ENCODE measurements around the gene SNX18. TPM values are rescaled to one million over a fixed set of nuclear protein-coding genes. Genes with fewer than 3 reads are reported as not detected.

Gene SNX18
- total RNA-seq, 2 experiments from 2014 or later = 3.9 to 4.4 TPM

GRCh38 chr5:54547711-54548250 is 30.2 kb downstream of the SNX18 start:
- peaks cover 10% of the 10 kb centered on the region for H3K36me3 Mint-ChIP-seq (ENCODE audit: low read depth)
- H3K27me3 Mint-ChIP-seq (ENCODE audit: low read depth) = no peaks in the 10 kb centered on the region
- H3K4me1 Mint-ChIP-seq (ENCODE audit: low read depth) = no peaks in the 10 kb centered on the region
- intact Hi-C loops (cut with micrococcal nuclease) = no loop called here
- H3K27ac Mint-ChIP-seq = no peak overlapping the region
- CTCF ChIA-PET = interaction anchor here (0.5 to 0.6 kb wide), 2 partner anchors 143 to 211 kb away, joined by 3 to 5 read pairs; no protein-coding TSS in a partner anchor
- DNase-seq = no peak
- no peaks in the 10 kb centered on the region for H3K9me3 Mint-ChIP-seq
- H3K4me3 Mint-ChIP-seq = no peak overlapping the region

- peaks cover 7% of the 10 kb centered on the region for H3K36me3 Mint-ChIP-seq (ENCODE audit: low read depth)
- CTCF ChIA-PET = no interaction called here
- H3K9me3 Mint-ChIP-seq = no peaks in the 10 kb centered on the region
- DNase-seq = no peak
- H3K4me3 Mint-ChIP-seq = no peak overlapping the region
- H3K4me1 Mint-ChIP-seq (ENCODE audit: low read depth) = no peaks in the 10 kb centered on the region
- intact Hi-C loops (cut with micrococcal nuclease) = no loop called here
- no peak overlapping the region for H3K27ac Mint-ChIP-seq
- no peaks in the 10 kb centered on the region for H3K27me3 Mint-ChIP-seq (ENCODE audit: low read depth)
Measured at GRCh38 chr5:54548565-54548964, 31.0 kb downstream of the SNX18 start.

GRCh38 chr5:54551292-54551691 is 33.7 kb downstream of the SNX18 start:
- Mint-ChIP-seq H3K27me3 (ENCODE audit: low read depth) (no peaks in the 10 kb centered on the region), H3K36me3 (ENCODE audit: low read depth) (peaks cover 4% of the 10 kb centered on the region), H3K4me3 (no peak overlapping the region), H3K27ac (no peak overlapping the region), H3K4me1 (ENCODE audit: low read depth) (no peaks in the 10 kb centered on the region), H3K9me3 (no peaks in the 10 kb centered on the region)
- CTCF ChIA-PET = no interaction called here
- no peak for DNase-seq
- intact Hi-C loops (cut with micrococcal nuclease) = no loop called here

- Mint-ChIP-seq H3K27ac (no peak overlapping the region), H3K4me1 (ENCODE audit: low read depth) (no peaks in the 10 kb centered on the region), H3K27me3 (ENCODE audit: low read depth) (no peaks in the 10 kb centered on the region), H3K4me3 (no peak overlapping the region), H3K9me3 (no peaks in the 10 kb centered on the region), H3K36me3 (ENCODE audit: low read depth) (peaks cover 4% of the 10 kb centered on the region)
- CTCF ChIA-PET = no interaction called here
- no peak for DNase-seq
- intact Hi-C loops (cut with micrococcal nuclease) = no loop called here
Measured at GRCh38 chr5:54551926-54552325, 34.4 kb downstream of the SNX18 start.

GRCh38 chr5:54552446-54552845 is 34.9 kb downstream of the SNX18 start:
- no peak for DNase-seq
- H3K4me3 Mint-ChIP-seq = no peak overlapping the region
- H3K4me1 Mint-ChIP-seq (ENCODE audit: low read depth) = no peaks in the 10 kb centered on the region
- no peaks in the 10 kb centered on the region for H3K27me3 Mint-ChIP-seq (ENCODE audit: low read depth)
- no peaks in the 10 kb centered on the region for H3K9me3 Mint-ChIP-seq
- no peak overlapping the region for H3K27ac Mint-ChIP-seq
- H3K36me3 Mint-ChIP-seq (ENCODE audit: low read depth) = peaks cover 4% of the 10 kb centered on the region
- CTCF ChIA-PET = no interaction called here
- intact Hi-C loops (cut with micrococcal nuclease) = no loop called here

GRCh38 chr5:54553659-54554207 is 36.2 kb downstream of the SNX18 start:
- DNase-seq = no peak
- Mint-ChIP-seq H3K27me3 (ENCODE audit: low read depth) (no peaks in the 10 kb centered on the region), H3K27ac (no peak overlapping the region), H3K4me1 (ENCODE audit: low read depth) (no peaks in the 10 kb centered on the region), H3K4me3 (no peak overlapping the region), H3K9me3 (no peaks in the 10 kb centered on the region), H3K36me3 (ENCODE audit: low read depth) (peaks cover 4% of the 10 kb centered on the region)
- intact Hi-C loops (cut with micrococcal nuclease) = no loop called here
- CTCF ChIA-PET = no interaction called here

- Mint-ChIP-seq H3K36me3 (ENCODE audit: low read depth) (no peaks in the 10 kb centered on the region), H3K9me3 (peaks cover 4% of the 10 kb centered on the region), H3K27me3 (ENCODE audit: low read depth) (no peaks in the 10 kb centered on the region), H3K27ac (no peak overlapping the region), H3K4me3 (no peak overlapping the region), H3K4me1 (ENCODE audit: low read depth) (no peaks in the 10 kb centered on the region)
- intact Hi-C loops (cut with micrococcal nuclease) = no loop called here
- CTCF ChIA-PET = no interaction called here
- no peak for DNase-seq
Measured at GRCh38 chr5:54556141-54556540, 38.6 kb downstream of the SNX18 start.

GRCh38 chr5:54558362-54558761 is 40.8 kb downstream of the SNX18 start:
- H3K36me3 Mint-ChIP-seq (ENCODE audit: low read depth) = no peaks in the 10 kb centered on the region
- H3K27me3 Mint-ChIP-seq (ENCODE audit: low read depth) = no peaks in the 10 kb centered on the region
- no peak overlapping the region for H3K27ac Mint-ChIP-seq
- CTCF ChIA-PET = no interaction called here
- H3K4me3 Mint-ChIP-seq = no peak overlapping the region
- no peaks in the 10 kb centered on the region for H3K4me1 Mint-ChIP-seq (ENCODE audit: low read depth)
- DNase-seq = no peak
- intact Hi-C loops (cut with micrococcal nuclease) = no loop called here
- H3K9me3 Mint-ChIP-seq = peaks cover 4% of the 10 kb centered on the region

- intact Hi-C loops (cut with micrococcal nuclease) = no loop called here
- no peaks in the 10 kb centered on the region for H3K36me3 Mint-ChIP-seq (ENCODE audit: low read depth)
- H3K9me3 Mint-ChIP-seq = peaks cover 4% of the 10 kb centered on the region
- H3K4me3 Mint-ChIP-seq = no peak overlapping the region
- CTCF ChIA-PET = interaction anchor here (1.1 kb wide), 1 partner anchor 383 kb away, joined by 4 read pairs; no protein-coding TSS in a partner anchor
- H3K4me1 Mint-ChIP-seq (ENCODE audit: low read depth) = no peaks in the 10 kb centered on the region
- H3K27ac Mint-ChIP-seq = no peak overlapping the region
- no peak for DNase-seq
- no peaks in the 10 kb centered on the region for H3K27me3 Mint-ChIP-seq (ENCODE audit: low read depth)
Measured at GRCh38 chr5:54561651-54562050, 44.1 kb downstream of the SNX18 start.

- intact Hi-C loops (cut with micrococcal nuclease) = no loop called here
- Mint-ChIP-seq H3K4me1 (ENCODE audit: low read depth) (no peaks in the 10 kb centered on the region), H3K27me3 (ENCODE audit: low read depth) (no peaks in the 10 kb centered on the region), H3K4me3 (no peak overlapping the region), H3K27ac (no peak overlapping the region), H3K9me3 (peaks cover 4% of the 10 kb centered on the region), H3K36me3 (ENCODE audit: low read depth) (no peaks in the 10 kb centered on the region)
- CTCF ChIA-PET = interaction anchor here (0.6 kb wide), 1 partner anchor 304 kb away, joined by 3 read pairs; no protein-coding TSS in a partner anchor
- DNase-seq = no peak
Measured at GRCh38 chr5:54563083-54563761, 45.7 kb downstream of the SNX18 start.

GRCh38 chr5:54567996-54568395 is 50.4 kb downstream of the SNX18 start:
- intact Hi-C loops (cut with micrococcal nuclease) = no loop called here
- Mint-ChIP-seq H3K27ac (no peak overlapping the region), H3K4me1 (ENCODE audit: low read depth) (no peaks in the 10 kb centered on the region), H3K27me3 (ENCODE audit: low read depth) (no peaks in the 10 kb centered on the region), H3K36me3 (ENCODE audit: low read depth) (no peaks in the 10 kb centered on the region), H3K4me3 (no peak overlapping the region), H3K9me3 (no peaks in the 10 kb centered on the region)
- no peak for DNase-seq
- CTCF ChIA-PET = interaction anchor here (0.7 kb wide), 1 partner anchor 324 kb away, joined by 3 read pairs; no protein-coding TSS in a partner anchor

GRCh38 chr5:54570916-54571315 is 53.4 kb downstream of the SNX18 start:
- intact Hi-C loops (cut with micrococcal nuclease) = no loop called here
- no peaks in the 10 kb centered on the region for H3K9me3 Mint-ChIP-seq
- no peaks in the 10 kb centered on the region for H3K36me3 Mint-ChIP-seq (ENCODE audit: low read depth)
- no peaks in the 10 kb centered on the region for H3K27me3 Mint-ChIP-seq (ENCODE audit: low read depth)
- H3K4me1 Mint-ChIP-seq (ENCODE audit: low read depth) = peaks cover 6% of the 10 kb centered on the region
- no peak overlapping the region for H3K27ac Mint-ChIP-seq
- CTCF ChIA-PET = no interaction called here
- no peak for DNase-seq
- H3K4me3 Mint-ChIP-seq = no peak overlapping the region

- no peaks in the 10 kb centered on the region for H3K9me3 Mint-ChIP-seq
Measured at GRCh38 chr5:54571462-54571861, 53.9 kb downstream of the SNX18 start.

More at GRCh38 chr5:54571462-54571861, 53.9 kb downstream of the SNX18 start:
- CTCF ChIA-PET = no interaction called here
- Mint-ChIP-seq H3K4me3 (no peak overlapping the region), H3K36me3 (ENCODE audit: low read depth) (no peaks in the 10 kb centered on the region), H3K27ac (no peak overlapping the region), H3K4me1 (ENCODE audit: low read depth) (peaks cover 6% of the 10 kb centered on the region), H3K27me3 (ENCODE audit: low read depth) (no peaks in the 10 kb centered on the region)
- intact Hi-C loops (cut with micrococcal nuclease) = no loop called here
- no peak for DNase-seq
